SKM-1 treated with dmso at 0.1 percent for 144 hours (cell line): ENCODE results near the gene EPB41L4A.
A peak's percentile ranks its signal among the peaks of the same experiment; 100 is the strongest.
"Not testable (repeated sequence)": the region's sequence is repeated elsewhere in the genome, so short reads cannot be mapped to it uniquely, and the experiment has no call there.

Source experiments
- DNase-seq: peaks from one replicate; lab custom pipeline; 2025; ENCODE audit not compliant: unreplicated experiment; lab: John Stamatoyannopoulos, UW

EPB41L4A gene

GRCh38 chr5:112403069-112403468, 16.0 kb downstream of the EPB41L4A start:
- DNase-seq, result no peak

- no peak for DNase-seq
Measured at GRCh38 chr5:112401924-112402323, 17.2 kb downstream of the EPB41L4A start.

- DNase-seq, result no peak
Measured at GRCh38 chr5:112397690-112398089, 21.4 kb downstream of the EPB41L4A start.

- no peak for DNase-seq
Measured at GRCh38 chr5:112396430-112396829, 22.6 kb downstream of the EPB41L4A start.

GRCh38 chr5:112395299-112395698, 23.8 kb downstream of the EPB41L4A start:
- DNase-seq, result not testable (repeated sequence)

GRCh38 chr5:112390327-112390726, 28.8 kb downstream of the EPB41L4A start:
- no peak for DNase-seq

- DNase-seq, result no peak
Measured at GRCh38 chr5:112388739-112389138, 30.3 kb downstream of the EPB41L4A start.

GRCh38 chr5:112388074-112388473, 31.0 kb downstream of the EPB41L4A start:
- DNase-seq, result no peak

GRCh38 chr5:112386766-112387165, 32.3 kb downstream of the EPB41L4A start:
- no peak for DNase-seq

GRCh38 chr5:112385969-112386368, 33.1 kb downstream of the EPB41L4A start:
- no peak for DNase-seq

- no peak for DNase-seq
Measured at GRCh38 chr5:112385566-112385965, 33.5 kb downstream of the EPB41L4A start.

GRCh38 chr5:112384523-112384922, 34.6 kb downstream of the EPB41L4A start:
- no peak for DNase-seq

- no peak for DNase-seq
Measured at GRCh38 chr5:112382886-112383285, 36.2 kb downstream of the EPB41L4A start.

- no peak for DNase-seq
Measured at GRCh38 chr5:112381521-112381920, 37.6 kb downstream of the EPB41L4A start.

- DNase-seq, result no peak
Measured at GRCh38 chr5:112379542-112380325, 39.3 kb downstream of the EPB41L4A start.

GRCh38 chr5:112374818-112375217, 44.3 kb downstream of the EPB41L4A start:
- DNase-seq, result no peak

- no peak for DNase-seq
Measured at GRCh38 chr5:112374356-112374755, 44.7 kb downstream of the EPB41L4A start.

- DNase-seq, result no peak
Measured at GRCh38 chr5:112373885-112374284, 45.2 kb downstream of the EPB41L4A start.

- no peak for DNase-seq
Measured at GRCh38 chr5:112372543-112372942, 46.5 kb downstream of the EPB41L4A start.

- DNase-seq, result no peak
Measured at GRCh38 chr5:112371067-112371466, 48.0 kb downstream of the EPB41L4A start.

GRCh38 chr5:112367400-112367799, 51.7 kb downstream of the EPB41L4A start:
- DNase-seq, result no peak

GRCh38 chr5:112366987-112367386, 52.1 kb downstream of the EPB41L4A start:
- peak; percentile 15 for DNase-seq

GRCh38 chr5:112360740-112361139, 58.3 kb downstream of the EPB41L4A start:
- DNase-seq, result not testable (repeated sequence)
